ENCODE data around the gene TRIM47.

GRCh38 chr17:75898791-75899190 lies 20.4 kb upstream of the TRIM47 start:
- TF ChIP-seq CTCF (conservative IDR thresholded peaks at IDR 0.05; ENCODE audit: low read length), result no peak
- TF ChIP-seq EZH2phosphoT487 (IDR thresholded peaks at IDR 0.05; ENCODE audit: borderline replicate concordance, low read depth, low read length), result no peak
